Stimulated activated CD4-positive, alpha-beta T cell treated with anti-CD3 and anti-CD28 coated beads, Interleukin-2, amount 100 ng/mL, for 4 hours (primary cell): ENCODE data around the gene ATAD1.
"Not testable (repeated sequence)": the region's sequence is repeated elsewhere in the genome, so short reads cannot be mapped to it uniquely, and the experiment has no call there.

Experiments used
- DNase-seq: peaks from one replicate; pipeline ENCODE4 v3.0.0-alpha.2; 2020; ENCODE audit warnings: low read depth

Gene ATAD1

GRCh38 chr10:87846023-87846422, 28.0 kb upstream of the ATAD1 start:
- DNase-seq: no peak

DNA sequence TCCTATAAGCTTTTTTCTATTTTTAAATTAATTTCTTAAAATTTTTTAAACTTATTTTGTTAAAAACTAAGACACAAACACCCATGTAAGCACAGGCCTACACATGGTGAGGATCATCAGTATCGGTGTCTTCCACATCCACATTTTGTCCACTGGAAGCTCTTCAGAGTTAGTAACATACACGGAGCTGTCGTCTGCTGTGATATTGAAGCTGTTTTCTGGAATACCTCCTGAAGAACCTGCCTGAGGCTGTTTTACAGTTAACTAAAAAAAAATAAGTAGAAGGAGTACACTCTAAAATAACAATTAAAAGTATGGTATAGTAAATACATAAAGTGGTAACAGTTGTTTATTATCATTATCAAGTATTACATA, 27.6 kb upstream of the ATAD1 start:
- DNase-seq: no peak

DNA sequence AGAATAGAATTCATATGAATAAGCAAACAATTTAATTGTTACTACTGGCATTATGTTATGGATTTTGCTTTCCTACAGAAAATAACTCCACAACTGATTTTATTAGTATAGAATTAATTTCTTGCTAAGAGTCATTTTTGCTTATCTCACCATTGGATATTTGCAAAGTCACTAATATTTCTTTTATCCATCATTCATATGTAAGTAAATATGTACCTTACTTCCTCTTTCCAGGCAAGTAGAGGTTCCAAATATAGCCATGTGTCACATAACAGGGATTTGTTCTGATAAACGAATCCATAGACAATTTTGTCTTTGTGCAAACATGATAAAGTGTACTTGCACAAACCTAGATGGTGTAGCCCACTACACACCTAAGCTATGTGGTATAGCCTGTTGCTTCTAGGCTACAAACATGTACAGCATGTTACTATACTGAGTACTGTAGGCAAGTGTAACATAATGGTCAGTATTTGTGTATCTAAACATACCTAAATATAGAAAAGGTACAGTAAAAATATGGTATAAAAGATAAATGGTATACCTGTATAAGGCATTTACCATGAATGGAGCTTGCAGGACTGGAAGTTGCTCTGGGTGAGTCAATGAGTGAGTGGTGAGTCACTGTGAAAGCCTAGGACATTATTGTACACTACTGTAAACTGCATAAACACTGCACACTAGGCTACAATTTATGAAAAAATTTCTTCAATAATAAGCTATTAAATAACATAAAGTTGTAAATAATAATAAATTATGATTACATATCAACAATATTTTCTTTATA, 27.0 kb upstream of the ATAD1 start:
- DNase-seq: no peak

DNA sequence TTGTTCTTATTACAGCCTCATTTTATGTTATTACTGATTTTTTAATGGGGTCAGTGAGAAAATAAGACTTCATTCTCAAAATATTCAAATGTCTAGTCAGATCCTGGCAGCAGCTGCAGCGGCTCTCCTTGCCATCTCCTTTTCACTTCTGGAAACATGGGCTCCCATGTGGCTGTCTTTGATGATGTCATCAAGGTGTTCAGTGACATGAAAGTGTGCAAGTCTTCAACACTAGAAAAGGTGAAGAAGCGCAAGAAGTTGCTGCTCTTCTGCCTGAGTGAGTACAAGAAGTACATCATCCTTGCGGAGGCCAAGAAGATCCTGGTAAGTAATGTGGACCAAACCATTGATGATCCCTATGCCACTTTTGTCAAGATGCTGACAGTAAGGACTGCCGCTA, 25.7 kb upstream of the ATAD1 start:
- DNase-seq: no peak

- DNase-seq: no peak
Measured at GRCh38 chr10:87842776-87843497, 24.9 kb upstream of the ATAD1 start.

GRCh38 chr10:87842220-87842641, 24.2 kb upstream of the ATAD1 start:
- DNase-seq: no peak

GRCh38 chr10:87841186-87841585, 23.2 kb upstream of the ATAD1 start:
- no peak for DNase-seq

DNA sequence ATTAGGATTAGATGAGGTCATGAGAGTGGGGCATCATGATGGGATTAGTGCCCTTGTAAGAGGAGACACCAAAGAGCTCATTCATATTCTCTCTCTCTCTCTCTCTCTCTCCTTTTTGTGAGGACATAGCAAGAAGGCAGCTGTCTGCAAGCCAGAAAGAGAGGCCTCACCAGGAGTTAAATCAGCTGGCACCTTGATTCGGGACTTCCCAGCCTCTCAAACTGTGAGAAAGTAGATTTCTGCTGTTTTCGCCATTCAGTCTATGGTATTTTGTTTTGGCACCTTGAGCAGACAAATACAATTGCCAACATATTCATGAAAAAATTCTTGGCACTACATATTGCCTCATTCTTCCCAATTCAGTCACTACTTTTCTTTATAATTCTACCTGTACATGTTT, 20.6 kb upstream of the ATAD1 start:
- DNase-seq: no peak

DNA sequence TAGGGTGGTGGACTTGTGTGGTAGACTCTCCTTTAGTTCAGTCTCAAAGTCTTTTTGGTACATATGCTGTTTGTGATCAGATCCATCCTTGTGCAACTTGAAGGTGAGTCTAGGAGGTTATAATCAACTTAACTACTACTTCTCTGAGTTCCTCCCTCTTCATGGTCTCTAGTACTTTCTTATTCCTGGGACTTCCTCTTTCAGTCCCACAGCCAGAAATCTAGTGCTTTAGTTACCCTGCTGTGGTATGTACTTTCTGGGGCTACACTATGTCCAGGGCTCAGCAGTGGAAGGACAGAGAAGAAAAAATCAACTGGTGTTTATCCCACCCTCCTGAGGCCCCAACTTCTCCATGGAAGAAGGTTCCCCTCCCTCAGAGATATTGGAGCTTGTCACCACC, 19.4 kb upstream of the ATAD1 start:
- DNase-seq: no peak

DNA sequence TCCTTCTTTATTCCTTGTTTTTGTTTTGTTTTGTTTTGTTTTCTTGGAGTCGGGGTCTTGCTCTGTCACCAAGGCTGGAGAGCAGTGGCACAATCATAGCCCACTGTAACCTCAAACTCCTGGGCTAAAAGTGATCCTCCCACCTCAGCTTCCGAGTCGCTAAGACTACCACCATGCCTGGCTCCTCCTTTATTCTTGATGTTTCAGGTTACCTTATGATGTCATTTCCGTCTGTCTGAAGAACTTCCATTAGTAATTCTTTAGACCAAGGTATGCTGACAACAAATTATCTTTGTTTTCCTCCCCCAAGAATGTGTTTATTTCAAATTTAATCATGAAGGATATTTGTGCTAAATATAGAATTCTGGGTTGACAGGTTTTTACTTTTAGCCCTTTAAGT, 18.1 kb upstream of the ATAD1 start:
- DNase-seq: no peak

GRCh38 chr10:87829986-87830729, 12.1 kb upstream of the ATAD1 start:
- no peak for DNase-seq

DNA sequence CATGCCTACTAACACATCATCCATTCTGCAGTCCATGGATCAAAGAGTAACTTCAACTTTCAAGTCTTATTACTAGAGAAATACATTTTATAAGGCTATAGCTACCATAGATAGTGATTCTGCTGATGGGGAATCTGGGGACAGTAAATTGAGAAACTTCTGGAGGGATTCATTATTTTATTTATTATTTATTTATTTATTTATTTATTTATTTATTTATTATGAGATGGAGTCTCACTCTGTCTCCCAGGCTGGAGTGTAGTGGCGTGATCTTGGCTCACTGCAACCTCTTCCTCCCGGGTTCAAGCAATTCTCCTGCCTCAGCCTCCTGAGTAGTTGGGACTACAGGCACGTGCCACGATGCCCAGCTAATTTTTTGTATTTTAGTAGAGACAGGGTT, 11.0 kb upstream of the ATAD1 start:
- DNase-seq: not testable (repeated sequence)

GRCh38 chr10:87827681-87828080, 9.7 kb upstream of the ATAD1 start:
- DNase-seq: no peak

- no peak for DNase-seq
Measured at GRCh38 chr10:87826653-87827052, 8.6 kb upstream of the ATAD1 start.

GRCh38 chr10:87819289-87819585, 1.2 kb upstream of the ATAD1 start:
- DNase-seq: no peak

- peak; percentile 61 for DNase-seq
Measured at GRCh38 chr10:87818505-87819288, 671 bp upstream of the ATAD1 start.

- no peak for DNase-seq
Measured at GRCh38 chr10:87816898-87817608, 973 bp downstream of the ATAD1 start.

DNA sequence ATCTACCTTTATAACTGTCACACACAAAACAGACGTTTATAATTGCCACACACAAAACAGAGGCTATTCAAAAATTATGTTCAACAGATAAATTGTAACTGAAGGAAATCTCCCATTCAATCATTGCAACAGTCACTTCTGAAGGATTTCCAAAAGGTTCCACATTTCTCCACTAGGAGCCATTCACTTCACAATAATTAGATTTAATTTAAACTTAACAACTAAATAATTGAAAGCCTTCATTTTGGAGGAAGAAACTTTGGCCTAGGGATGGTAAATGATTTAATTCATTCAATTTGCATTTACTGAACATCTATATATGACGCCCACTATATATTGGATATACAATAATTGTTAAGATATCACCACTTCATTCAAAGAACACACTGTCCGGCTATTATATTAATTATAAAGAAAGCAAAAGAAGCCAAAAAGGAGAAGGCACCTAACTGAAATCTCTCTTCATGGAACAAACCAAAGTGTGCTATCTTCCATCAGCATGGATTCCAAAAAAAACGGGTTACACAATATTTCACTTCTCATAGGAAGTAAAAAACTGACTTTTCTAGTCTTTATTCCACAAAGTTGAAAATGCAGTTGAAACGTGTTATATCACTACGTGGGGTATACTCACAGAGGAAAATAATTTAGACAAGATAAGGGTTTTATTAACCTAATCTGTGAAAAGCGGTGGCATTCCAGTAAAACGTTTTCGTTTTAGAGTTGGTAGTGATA, 1.7 kb downstream of the ATAD1 start:
- no peak for DNase-seq

DNA sequence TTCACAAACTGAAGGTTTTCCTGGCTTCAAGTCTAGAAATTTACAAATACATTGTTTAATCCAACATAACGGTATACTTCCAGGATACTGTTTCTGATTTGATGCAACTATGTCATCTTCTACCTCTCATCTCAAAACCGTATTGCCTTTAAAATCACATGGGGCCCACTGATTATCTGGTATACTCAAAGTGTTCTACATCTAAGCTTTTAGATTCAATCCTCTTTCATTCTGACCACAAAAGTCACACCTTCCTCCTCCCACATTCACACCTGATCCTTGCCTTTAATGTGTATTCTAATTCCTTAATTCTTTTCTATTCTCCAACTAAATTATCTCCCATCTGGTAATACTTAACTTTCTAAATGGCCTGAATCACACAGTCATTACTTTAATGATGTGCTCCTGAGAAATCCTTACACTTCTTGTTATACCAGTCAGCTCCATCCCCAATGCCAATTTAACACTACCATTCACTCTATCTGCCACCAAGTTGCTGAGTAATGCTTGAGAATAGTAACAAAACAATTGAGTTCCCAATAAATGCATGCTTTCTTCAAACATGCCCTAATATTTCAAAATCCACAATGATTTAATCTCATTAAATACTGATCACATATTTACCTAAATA, 13.0 kb downstream of the ATAD1 start:
- no peak for DNase-seq

DNA sequence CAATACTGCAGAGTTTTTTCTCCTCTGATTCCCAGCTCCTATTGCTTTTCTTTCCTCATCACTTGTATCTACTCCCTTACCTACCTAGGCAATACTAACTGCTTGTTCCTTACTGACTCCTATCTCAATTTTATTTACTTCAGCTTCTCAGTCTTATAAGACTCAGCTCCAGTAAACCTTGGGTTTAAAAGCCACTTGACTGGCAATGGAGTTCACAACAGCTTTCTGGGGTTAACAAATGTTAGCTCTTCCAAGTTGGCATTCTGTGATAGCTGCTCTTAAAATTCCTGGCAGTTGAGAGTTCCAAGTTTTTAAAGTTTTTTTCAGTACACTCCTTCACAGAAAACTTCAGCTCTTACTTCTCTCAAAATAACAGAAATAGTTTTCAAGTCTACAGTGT, 14.2 kb downstream of the ATAD1 start:
- DNase-seq: no peak

DNA sequence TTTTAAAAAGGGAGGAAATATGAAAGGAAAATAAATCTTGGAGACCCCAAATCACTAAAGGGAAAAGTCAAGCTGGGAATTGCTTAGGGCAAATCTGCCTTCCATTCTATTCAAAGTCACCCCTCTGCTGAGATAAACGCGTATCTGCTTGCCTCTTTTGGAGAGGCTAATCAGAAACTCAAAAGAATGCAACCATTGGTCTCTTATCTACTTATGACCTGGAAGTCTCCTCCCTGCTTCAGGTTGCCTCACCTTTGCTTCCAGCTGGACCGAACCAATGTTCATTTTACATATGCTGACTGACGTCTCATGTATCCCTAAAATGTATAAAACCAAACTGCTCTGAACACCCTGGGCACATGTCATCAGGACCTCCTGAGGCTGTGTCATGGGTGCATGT, 14.7 kb downstream of the ATAD1 start:
- DNase-seq: no peak
